Measurements from ENCODE around the gene LPP.

DNA sequence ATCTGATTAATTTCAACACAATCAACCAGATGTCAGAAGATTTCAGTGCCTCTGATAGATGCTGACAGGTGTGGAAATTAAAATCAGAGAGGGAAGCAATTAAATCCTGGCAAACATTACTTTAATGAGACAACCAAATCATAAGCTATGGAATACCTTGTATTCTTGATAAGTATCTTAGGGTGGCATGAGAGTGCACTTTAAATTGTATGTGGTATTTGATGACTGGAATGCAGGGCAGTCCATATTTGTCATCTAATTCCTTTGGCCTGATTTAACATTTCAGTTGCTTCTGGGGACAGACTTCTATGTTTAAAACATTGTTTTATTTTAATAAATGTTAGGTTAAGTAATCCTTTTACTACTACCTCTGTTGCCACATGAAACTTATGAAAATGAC, 184.1 kb downstream of the LPP start:
- TF ChIP-seq, protein P1, sequence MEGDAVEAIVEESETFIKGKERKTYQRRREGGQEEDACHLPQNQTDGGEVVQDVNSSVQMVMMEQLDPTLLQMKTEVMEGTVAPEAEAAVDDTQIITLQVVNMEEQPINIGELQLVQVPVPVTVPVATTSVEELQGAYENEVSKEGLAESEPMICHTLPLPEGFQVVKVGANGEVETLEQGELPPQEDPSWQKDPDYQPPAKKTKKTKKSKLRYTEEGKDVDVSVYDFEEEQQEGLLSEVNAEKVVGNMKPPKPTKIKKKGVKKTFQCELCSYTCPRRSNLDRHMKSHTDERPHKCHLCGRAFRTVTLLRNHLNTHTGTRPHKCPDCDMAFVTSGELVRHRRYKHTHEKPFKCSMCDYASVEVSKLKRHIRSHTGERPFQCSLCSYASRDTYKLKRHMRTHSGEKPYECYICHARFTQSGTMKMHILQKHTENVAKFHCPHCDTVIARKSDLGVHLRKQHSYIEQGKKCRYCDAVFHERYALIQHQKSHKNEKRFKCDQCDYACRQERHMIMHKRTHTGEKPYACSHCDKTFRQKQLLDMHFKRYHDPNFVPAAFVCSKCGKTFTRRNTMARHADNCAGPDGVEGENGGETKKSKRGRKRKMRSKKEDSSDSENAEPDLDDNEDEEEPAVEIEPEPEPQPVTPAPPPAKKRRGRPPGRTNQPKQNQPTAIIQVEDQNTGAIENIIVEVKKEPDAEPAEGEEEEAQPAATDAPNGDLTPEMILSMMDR (IDR thresholded peaks at IDR 0.05) = no peak
- no peak for TF ChIP-seq ZFX (IDR thresholded peaks at IDR 0.05; ENCODE audit: borderline replicate concordance)

Data from 22Rv1 (cell line).